Measurements from ENCODE around the gene XPOT. TPM values are rescaled to one million over a fixed set of nuclear protein-coding genes. Genes with fewer than 3 reads are reported as not detected.

Gene XPOT
- total RNA-seq, 4 donors from 2014 or later: 54.9 to 64.5 (median 55.9) TPM

- ATAC-seq (ENCODE audit: low FRiP score) (no peak), DNase-seq (ENCODE audit: low spot score) (no peak)
- TF ChIP-seq CTCF (IDR thresholded peaks at IDR 0.05): no peak
These were observed 91.0 kb downstream of the XPOT start for GRCh38 chr12:64494998-64495729.

- DNase-seq (ENCODE audit: low spot score) (no peak), ATAC-seq (ENCODE audit: low FRiP score) (no peak)
- TF ChIP-seq CTCF (IDR thresholded peaks at IDR 0.05): no peak
These were observed 92.7 kb downstream of the XPOT start for GRCh38 chr12:64496839-64497400.

GRCh38 chr12:64497484-64497883, 93.3 kb downstream of the XPOT start:
- DNase-seq (ENCODE audit: low spot score): no peak
- TF ChIP-seq CTCF (IDR thresholded peaks at IDR 0.05): no peak
- no peak for ATAC-seq (ENCODE audit: low FRiP score)

GRCh38 chr12:64497903-64498302, 93.7 kb downstream of the XPOT start:
- no peak for ATAC-seq (ENCODE audit: low FRiP score)
- TF ChIP-seq CTCF (IDR thresholded peaks at IDR 0.05): no peak
- no peak for DNase-seq (ENCODE audit: low spot score)

GRCh38 chr12:64500394-64500793, 96.2 kb downstream of the XPOT start:
- DNase-seq (ENCODE audit: low spot score) (no peak), ATAC-seq (ENCODE audit: low FRiP score) (no peak)
- TF ChIP-seq CTCF (IDR thresholded peaks at IDR 0.05): no peak

Small RNA genes lying within 50 kb of the gene (small RNA-seq; reads per million reads assigned to genes)
- not detected for gene RF01210

Other genes starting within 250 kb of the XPOT start
- 10 to 100 TPM in 2 of 4 donors, 1 to 10 TPM in 2; 8.8 to 15.9 (median 10.4) TPM for gene KICS2, start 182.1 kb upstream of the XPOT start, total RNA-seq
- not detected for gene C12orf56, start 13.6 kb upstream of the XPOT start, total RNA-seq
- gene TBK1, start 47.7 kb downstream of the XPOT start, total RNA-seq: 10 to 100 TPM; 20.4 to 33.9 (median 27.4) TPM
- 10 to 100 TPM; 35.3 to 68.5 (median 45.9) TPM for gene RASSF3, start 206.1 kb downstream of the XPOT start, total RNA-seq